Jurkat, Clone E6-1 (cell line): ENCODE data around the gene CDH4.

Source experiments
- DNase-seq: peaks from one replicate; pipeline ENCODE4 v3.0.0-alpha.2; 2011; ENCODE audit warnings: low read depth, low spot score
- H3K4me3 ChIP-seq: 2 replicates; pipeline ENCODE4 v1.5.1; 2011; ENCODE audit warnings: mild to moderate bottlenecking, low read length, control low read depth, moderate library complexity

CDH4 gene

GRCh38 chr20:61371501-61372136 is 119.6 kb downstream of the CDH4 start:
- H3K4me3 ChIP-seq: no peak overlapping the region
- no peak for DNase-seq

- no peak for DNase-seq
Observed at GRCh38 chr20:61372137-61373054, 120.3 kb downstream of the CDH4 start.

GRCh38 chr20:61373055-61373399 is 121.0 kb downstream of the CDH4 start:
- H3K4me3 ChIP-seq: no peak overlapping the region
- no peak for DNase-seq

More at GRCh38 chr20:61372137-61373054, 120.3 kb downstream of the CDH4 start:
- no peak overlapping the region for H3K4me3 ChIP-seq

- DNase-seq: no peak
- H3K4me3 ChIP-seq: no peak overlapping the region
Observed at GRCh38 chr20:61373956-61374545, 122.0 kb downstream of the CDH4 start.

GRCh38 chr20:61376541-61377240 is 124.6 kb downstream of the CDH4 start:
- DNase-seq: no peak
- no peak overlapping the region for H3K4me3 ChIP-seq

- no peak overlapping the region for H3K4me3 ChIP-seq
- no peak for DNase-seq
Observed at GRCh38 chr20:61378694-61379355, 126.8 kb downstream of the CDH4 start.

GRCh38 chr20:61379898-61380544 is 128.0 kb downstream of the CDH4 start:
- no peak overlapping the region for H3K4me3 ChIP-seq
- no peak for DNase-seq

- DNase-seq: no peak
- H3K4me3 ChIP-seq: no peak overlapping the region
Observed at GRCh38 chr20:61380545-61380915, 128.5 kb downstream of the CDH4 start.

GRCh38 chr20:61382194-61382593 is 130.1 kb downstream of the CDH4 start:
- DNase-seq: no peak
- H3K4me3 ChIP-seq: no peak overlapping the region

GRCh38 chr20:61385296-61385695 is 133.2 kb downstream of the CDH4 start:
- no peak overlapping the region for H3K4me3 ChIP-seq
- DNase-seq: no peak

GRCh38 chr20:61385731-61386130 is 133.7 kb downstream of the CDH4 start:
- H3K4me3 ChIP-seq: no peak overlapping the region
- no peak for DNase-seq

- peak; percentile 9 for DNase-seq
- peak overlapping the region; percentile 34 for H3K4me3 ChIP-seq
Observed at GRCh38 chr20:61387204-61387953, 135.3 kb downstream of the CDH4 start.

- peak; percentile 4 for DNase-seq
- peak overlapping the region; percentile 6; the same call in 1 of the 2 replicates for H3K4me3 ChIP-seq
Observed at GRCh38 chr20:61387954-61388348, 135.9 kb downstream of the CDH4 start.

- no peak overlapping the region for H3K4me3 ChIP-seq
- no peak for DNase-seq
Observed at GRCh38 chr20:61389077-61389476, 137.0 kb downstream of the CDH4 start.

GRCh38 chr20:61391185-61391584 is 139.1 kb downstream of the CDH4 start:
- peak; percentile 8 for DNase-seq
- H3K4me3 ChIP-seq: no peak overlapping the region

- no peak for DNase-seq
- no peak overlapping the region for H3K4me3 ChIP-seq
Observed at GRCh38 chr20:61391812-61392520, 139.9 kb downstream of the CDH4 start.

- DNase-seq: no peak
- H3K4me3 ChIP-seq: no peak overlapping the region
Observed at GRCh38 chr20:61394088-61394799, 142.2 kb downstream of the CDH4 start.
